Endodermal cell (in vitro differentiated cells): ENCODE data around the gene MARVELD3. TPM values are rescaled to one million over a fixed set of nuclear protein-coding genes. Genes with fewer than 3 reads are reported as not detected.

Experiments
- DNase-seq: peaks from one replicate; pipeline ENCODE4 v3.0.0-alpha.2; 2017
- H3K27ac ChIP-seq: 2 replicates; pipeline ENCODE4 v1.5.1; 2013; ENCODE audit warnings: mild to moderate bottlenecking, low read depth, low read length, moderate library complexity
- H3K27me3 ChIP-seq: 2 replicates; pipeline ENCODE4 v1.6.1; 2013; ENCODE audit warnings: mild to moderate bottlenecking, low read length, moderate library complexity; ENCODE audit not compliant: insufficient read depth, control insufficient read depth, poor library complexity, severe bottlenecking
- H3K36me3 ChIP-seq: 2 replicates; pipeline ENCODE4 v1.7.0; 2013; ENCODE audit warnings: mild to moderate bottlenecking, low read length, moderate library complexity; ENCODE audit not compliant: control insufficient read depth, insufficient read depth
- H3K4me1 ChIP-seq: one replicate; pipeline ENCODE4 v1.7.0; 2013; ENCODE audit warnings: low read length; ENCODE audit not compliant: control insufficient read depth, insufficient read depth
- H3K4me3 ChIP-seq: 2 replicates; pipeline ENCODE4 v1.5.1; 2013; ENCODE audit warnings: mild to moderate bottlenecking, low read length, moderate library complexity
- H3K9ac ChIP-seq: 2 replicates; pipeline ENCODE4 v1.6.1; 2013; ENCODE audit warnings: mild to moderate bottlenecking, low read length, moderate library complexity; ENCODE audit not compliant: poor library complexity, severe bottlenecking; ENCODE audit errors: extremely low read depth
- H3K9me3 ChIP-seq: 2 replicates; pipeline ENCODE4 v1.6.1; 2013; ENCODE audit warnings: mild to moderate bottlenecking, low read length, moderate library complexity; ENCODE audit not compliant: control insufficient read depth
- H3K27ac Mint-ChIP-seq: 2 replicates; pipeline ENCODE4 v1.8.0; 2020; ENCODE audit warnings: mixed read lengths
- H3K27me3 Mint-ChIP-seq: 2 replicates; pipeline ENCODE4 v1.8.0; 2021; ENCODE audit warnings: mild to moderate bottlenecking, mixed read lengths; ENCODE audit not compliant: insufficient read depth
- H3K36me3 Mint-ChIP-seq: 2 replicates; pipeline ENCODE4 v1.8.0; 2020; ENCODE audit warnings: low read depth, mixed read lengths
- H3K4me1 Mint-ChIP-seq: 2 replicates; pipeline ENCODE4 v1.8.0; 2020; ENCODE audit warnings: mixed read lengths
- H3K4me3 Mint-ChIP-seq: 2 replicates; pipeline ENCODE4 v1.8.0; 2020; ENCODE audit warnings: mild to moderate bottlenecking, moderate library complexity, mixed read lengths
- H3K9me3 Mint-ChIP-seq: 2 replicates; pipeline ENCODE4 v1.8.0; 2020; ENCODE audit warnings: mild to moderate bottlenecking, mixed read lengths
- WGBS, 2 experiments: methylation state at CpG; one replicate each; pipeline versions ENCODE4 v1.1.5 to v1.1.7; 2013; ENCODE audit warnings: missing lambda C conversion rate in 2 of 2, mixed read lengths in 1 of 2; ENCODE audit not compliant: insufficient coverage in 1 of 2, insufficient read length in 1 of 2; 5-methylcytosine and 5-hydroxymethylcytosine counted together
- total RNA-seq, 2 donors: library from RNA; stranded (reverse); fragmentation: NEBNext Ultra II Directional in 1 of 2; extraction: Animal tissue kit (Norgen Biotek cat#: 25700) in 1 of 2; gene quantifications; 2 replicates in 1 of 2; 3 replicates in 1 of 2; pipeline ENCODE4 v1.2.1, GENCODE V29; 2021
- TF ChIP-seq, protein P1 (sequence below): fragments of 200-600 bp; sonication (generic); conservative IDR thresholded peaks from 2 replicates; pipeline ENCODE4 v1.5.0; 2021; ENCODE audit warnings: antibody characterized with exemption, mild to moderate bottlenecking

MARVELD3 gene
- total RNA-seq, 2 donors from 2014 or later, result 17.6 to 21.8 TPM

DNA sequence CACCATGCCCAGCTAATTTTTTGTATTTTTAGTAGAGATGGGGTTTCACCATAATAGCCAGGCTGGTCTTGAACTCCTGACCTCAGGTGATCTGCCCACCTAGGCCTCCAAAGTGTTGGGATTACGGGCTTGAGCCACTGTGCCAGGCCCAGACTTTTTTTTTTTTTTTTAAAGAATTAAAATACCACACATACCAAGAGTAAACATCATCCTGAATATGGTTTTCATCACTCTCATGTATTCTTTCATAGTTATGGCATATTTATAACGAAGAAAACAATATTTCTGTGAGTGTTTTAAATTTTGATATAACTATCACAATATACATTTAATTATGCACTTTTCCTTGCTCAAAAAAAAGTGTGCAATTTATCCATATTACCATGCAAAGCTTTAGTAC is 48.2 kb downstream of the MARVELD3 start:
- no peak overlapping the region for H3K27ac Mint-ChIP-seq

DNA sequence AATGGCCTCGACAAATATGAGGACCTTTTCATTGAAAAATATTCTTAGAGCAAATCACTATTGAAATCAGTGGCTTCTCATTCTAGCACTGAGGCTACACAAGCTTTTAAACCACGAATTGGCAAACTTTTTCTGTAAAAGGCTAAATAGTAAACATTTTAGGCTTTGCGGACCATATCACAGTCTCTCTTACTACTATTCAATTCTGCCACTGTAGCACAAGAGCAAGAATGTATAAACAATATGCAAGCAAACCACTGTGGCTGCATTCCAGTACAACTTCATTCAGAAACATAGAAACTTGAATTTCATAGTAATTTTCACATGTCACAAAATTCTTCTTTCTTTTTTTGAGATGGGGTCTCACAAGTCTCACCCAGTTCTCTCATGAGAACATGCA is 49.4 kb downstream of the MARVELD3 start:
- no peak overlapping the region for H3K27ac Mint-ChIP-seq
- peaks cover 75% of the 10 kb centered on the region for H3K36me3 Mint-ChIP-seq
- H3K4me1 Mint-ChIP-seq, result peaks cover 12% of the 10 kb centered on the region

More for the DNA sequence above, 48.2 kb downstream of the MARVELD3 start:
- H3K36me3 ChIP-seq, result peaks cover 76% of the 10 kb centered on the region
- no peak for DNase-seq
- peaks cover 7% of the 10 kb centered on the region for H3K9me3 ChIP-seq
- no peaks in the 10 kb centered on the region for H3K4me1 ChIP-seq
- no peaks in the 10 kb centered on the region for H3K9me3 Mint-ChIP-seq
- H3K4me3 Mint-ChIP-seq, result no peak overlapping the region
- H3K4me1 Mint-ChIP-seq, result peaks cover 12% of the 10 kb centered on the region
- TF ChIP-seq, protein P1, sequence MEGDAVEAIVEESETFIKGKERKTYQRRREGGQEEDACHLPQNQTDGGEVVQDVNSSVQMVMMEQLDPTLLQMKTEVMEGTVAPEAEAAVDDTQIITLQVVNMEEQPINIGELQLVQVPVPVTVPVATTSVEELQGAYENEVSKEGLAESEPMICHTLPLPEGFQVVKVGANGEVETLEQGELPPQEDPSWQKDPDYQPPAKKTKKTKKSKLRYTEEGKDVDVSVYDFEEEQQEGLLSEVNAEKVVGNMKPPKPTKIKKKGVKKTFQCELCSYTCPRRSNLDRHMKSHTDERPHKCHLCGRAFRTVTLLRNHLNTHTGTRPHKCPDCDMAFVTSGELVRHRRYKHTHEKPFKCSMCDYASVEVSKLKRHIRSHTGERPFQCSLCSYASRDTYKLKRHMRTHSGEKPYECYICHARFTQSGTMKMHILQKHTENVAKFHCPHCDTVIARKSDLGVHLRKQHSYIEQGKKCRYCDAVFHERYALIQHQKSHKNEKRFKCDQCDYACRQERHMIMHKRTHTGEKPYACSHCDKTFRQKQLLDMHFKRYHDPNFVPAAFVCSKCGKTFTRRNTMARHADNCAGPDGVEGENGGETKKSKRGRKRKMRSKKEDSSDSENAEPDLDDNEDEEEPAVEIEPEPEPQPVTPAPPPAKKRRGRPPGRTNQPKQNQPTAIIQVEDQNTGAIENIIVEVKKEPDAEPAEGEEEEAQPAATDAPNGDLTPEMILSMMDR, result no peak
- H3K27me3 Mint-ChIP-seq, result no peaks in the 10 kb centered on the region
- H3K4me3 ChIP-seq, result no peak overlapping the region
- no peak overlapping the region for H3K9ac ChIP-seq
- no peaks in the 10 kb centered on the region for H3K27me3 ChIP-seq
- WGBS, 2 experiments, result 93 to 100% methylated on average over 1 of the region's 2 CpGs
- peaks cover 74% of the 10 kb centered on the region for H3K36me3 Mint-ChIP-seq
- no peak overlapping the region for H3K27ac ChIP-seq

DNA sequence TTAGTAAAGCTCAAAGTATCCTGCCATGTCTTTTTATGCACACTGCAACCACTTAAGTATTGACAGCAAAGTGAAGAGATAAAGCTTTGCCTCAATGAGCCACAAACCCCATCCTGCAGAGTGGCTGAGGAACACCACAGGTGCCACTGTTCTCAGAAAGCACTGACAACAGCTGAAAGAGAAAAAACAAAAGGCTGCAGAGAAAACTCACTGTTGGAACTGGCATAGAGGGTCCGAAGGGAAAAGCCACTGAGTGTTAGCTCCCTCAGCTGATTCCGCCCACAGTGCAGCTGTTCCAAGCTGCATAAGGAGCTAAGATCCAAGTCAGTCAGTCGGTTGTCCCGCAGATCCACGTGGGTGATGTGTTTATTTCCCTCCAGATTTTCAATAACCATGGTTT is 50.3 kb downstream of the MARVELD3 start:
- DNase-seq, result no peak
- peaks cover 77% of the 10 kb centered on the region for H3K36me3 Mint-ChIP-seq
- H3K27me3 ChIP-seq, result no peaks in the 10 kb centered on the region

More for the DNA sequence above, 49.4 kb downstream of the MARVELD3 start:
- no peaks in the 10 kb centered on the region for H3K4me1 ChIP-seq
- H3K9ac ChIP-seq, result no peak overlapping the region
- no peak overlapping the region for H3K4me3 Mint-ChIP-seq
- H3K9me3 ChIP-seq, result peaks cover 9% of the 10 kb centered on the region
- no peaks in the 10 kb centered on the region for H3K27me3 Mint-ChIP-seq
- no peaks in the 10 kb centered on the region for H3K27me3 ChIP-seq
- peaks cover 75% of the 10 kb centered on the region for H3K36me3 ChIP-seq
- 95 to 100% methylated on average over 3 of the region's 3 CpGs for WGBS, 2 experiments
- no peak for DNase-seq
- H3K4me3 ChIP-seq, result no peak overlapping the region
- H3K27ac ChIP-seq, result no peak overlapping the region
- TF ChIP-seq, protein P1, result no peak
- H3K9me3 Mint-ChIP-seq, result no peaks in the 10 kb centered on the region

More for the DNA sequence above, 50.3 kb downstream of the MARVELD3 start:
- Mint-ChIP-seq H3K9me3 (no peaks in the 10 kb centered on the region), H3K27me3 (no peaks in the 10 kb centered on the region), H3K4me1 (peaks cover 12% of the 10 kb centered on the region), H3K4me3 (no peak overlapping the region), H3K27ac (no peak overlapping the region)
- 85 to 94% methylated on average over 4 to 5 of the region's 5 CpGs for WGBS, 2 experiments
- TF ChIP-seq, protein P1, result no peak
- Histone ChIP-seq H3K4me3 (no peak overlapping the region), H3K9me3 (peaks cover 11% of the 10 kb centered on the region), H3K9ac (no peak overlapping the region), H3K4me1 (no peaks in the 10 kb centered on the region), H3K27ac (no peak overlapping the region), H3K36me3 (peaks cover 74% of the 10 kb centered on the region)
